ENCODE data around the gene BRSK2.

Gene BRSK2

GRCh38 chr11:1392561-1392960, 2.8 kb downstream of the BRSK2 start:
- DNase-seq (ENCODE audit: low read depth), result no peak
- TF ChIP-seq, protein P1, sequence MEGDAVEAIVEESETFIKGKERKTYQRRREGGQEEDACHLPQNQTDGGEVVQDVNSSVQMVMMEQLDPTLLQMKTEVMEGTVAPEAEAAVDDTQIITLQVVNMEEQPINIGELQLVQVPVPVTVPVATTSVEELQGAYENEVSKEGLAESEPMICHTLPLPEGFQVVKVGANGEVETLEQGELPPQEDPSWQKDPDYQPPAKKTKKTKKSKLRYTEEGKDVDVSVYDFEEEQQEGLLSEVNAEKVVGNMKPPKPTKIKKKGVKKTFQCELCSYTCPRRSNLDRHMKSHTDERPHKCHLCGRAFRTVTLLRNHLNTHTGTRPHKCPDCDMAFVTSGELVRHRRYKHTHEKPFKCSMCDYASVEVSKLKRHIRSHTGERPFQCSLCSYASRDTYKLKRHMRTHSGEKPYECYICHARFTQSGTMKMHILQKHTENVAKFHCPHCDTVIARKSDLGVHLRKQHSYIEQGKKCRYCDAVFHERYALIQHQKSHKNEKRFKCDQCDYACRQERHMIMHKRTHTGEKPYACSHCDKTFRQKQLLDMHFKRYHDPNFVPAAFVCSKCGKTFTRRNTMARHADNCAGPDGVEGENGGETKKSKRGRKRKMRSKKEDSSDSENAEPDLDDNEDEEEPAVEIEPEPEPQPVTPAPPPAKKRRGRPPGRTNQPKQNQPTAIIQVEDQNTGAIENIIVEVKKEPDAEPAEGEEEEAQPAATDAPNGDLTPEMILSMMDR (IDR thresholded peaks at IDR 0.05; ENCODE audit: control insufficient read depth, insufficient read depth, low read depth, low read length, missing control alignments), result no peak
- H3K4me3 ChIP-seq (ENCODE audit: control insufficient read depth, low read depth, low read length), result no peak overlapping the region

GRCh38 chr11:1393038-1393710, 3.4 kb downstream of the BRSK2 start:
- TF ChIP-seq, protein P1 (IDR thresholded peaks at IDR 0.05; ENCODE audit: control insufficient read depth, insufficient read depth, low read depth, low read length, missing control alignments), result no peak
- no peak for DNase-seq (ENCODE audit: low read depth)

GRCh38 chr11:1394936-1395772, 5.4 kb downstream of the BRSK2 start:
- H3K4me3 ChIP-seq (ENCODE audit: control insufficient read depth, low read depth, low read length), result no peak overlapping the region
- TF ChIP-seq, protein P1 (IDR thresholded peaks at IDR 0.05; ENCODE audit: control insufficient read depth, insufficient read depth, low read depth, low read length, missing control alignments), result no peak
- DNase-seq (ENCODE audit: low read depth), result no peak

More at GRCh38 chr11:1393038-1393710, 3.4 kb downstream of the BRSK2 start:
- H3K4me3 ChIP-seq (ENCODE audit: control insufficient read depth, low read depth, low read length), result no peak overlapping the region

DNA sequence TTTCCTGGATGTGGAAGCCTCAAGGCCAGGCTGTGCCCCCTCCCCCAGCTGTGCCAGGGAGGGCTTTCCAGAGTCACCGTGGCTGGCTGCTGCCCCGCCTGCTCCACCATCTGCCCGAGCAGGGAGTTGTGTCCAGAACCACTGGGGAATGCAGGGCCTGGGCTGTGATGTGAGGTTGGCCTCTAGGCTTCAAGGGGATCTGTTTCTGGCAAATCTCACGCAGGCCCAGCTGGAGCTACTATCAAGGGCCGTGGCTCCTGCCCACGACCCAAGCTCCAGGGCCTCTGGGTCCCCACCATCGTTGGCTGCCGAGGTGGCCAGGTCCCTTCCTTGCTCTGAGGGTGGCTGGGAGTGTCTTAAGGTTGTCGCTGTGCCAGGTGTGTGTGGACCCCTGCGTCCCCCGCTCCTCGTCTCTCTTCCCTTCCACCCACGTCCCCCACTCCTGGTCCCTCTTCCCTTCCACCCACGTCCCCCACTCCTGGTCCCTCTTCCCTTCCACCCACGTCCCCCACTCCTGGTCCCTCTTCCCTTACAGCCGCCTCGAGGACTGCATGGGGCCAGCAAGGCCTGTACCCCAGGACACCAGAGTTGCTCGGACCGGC, 6.1 kb downstream of the BRSK2 start:
- no peak overlapping the region for H3K4me3 ChIP-seq (ENCODE audit: control insufficient read depth, low read depth, low read length)
- DNase-seq (ENCODE audit: low read depth), result no peak
- TF ChIP-seq, protein P1 (IDR thresholded peaks at IDR 0.05; ENCODE audit: control insufficient read depth, insufficient read depth, low read depth, low read length, missing control alignments), result no peak

- no peak for DNase-seq (ENCODE audit: low read depth)
- no peak overlapping the region for H3K4me3 ChIP-seq (ENCODE audit: control insufficient read depth, low read depth, low read length)
- TF ChIP-seq, protein P1 (IDR thresholded peaks at IDR 0.05; ENCODE audit: control insufficient read depth, insufficient read depth, low read depth, low read length, missing control alignments), result no peak
Measured at GRCh38 chr11:1396375-1396841, 6.7 kb downstream of the BRSK2 start.

GRCh38 chr11:1397146-1397861, 7.6 kb downstream of the BRSK2 start:
- TF ChIP-seq, protein P1 (IDR thresholded peaks at IDR 0.05; ENCODE audit: control insufficient read depth, insufficient read depth, low read depth, low read length, missing control alignments), result no peak

More at GRCh38 chr11:1397146-1397861, 7.6 kb downstream of the BRSK2 start:
- H3K4me3 ChIP-seq (ENCODE audit: control insufficient read depth, low read depth, low read length), result no peak overlapping the region
- DNase-seq (ENCODE audit: low read depth), result no peak
